DMS 273 (cell line): ENCODE measurements around the gene JAK3.
"Not testable (repeated sequence)": the region's sequence is repeated elsewhere in the genome, so short reads cannot be mapped to it uniquely, and the experiment has no call there.

Experiments used
- DNase-seq: peaks from one replicate; lab custom pipeline; 2025; ENCODE audit not compliant: unreplicated experiment; lab: John Stamatoyannopoulos, UW

JAK3 gene

DNA sequence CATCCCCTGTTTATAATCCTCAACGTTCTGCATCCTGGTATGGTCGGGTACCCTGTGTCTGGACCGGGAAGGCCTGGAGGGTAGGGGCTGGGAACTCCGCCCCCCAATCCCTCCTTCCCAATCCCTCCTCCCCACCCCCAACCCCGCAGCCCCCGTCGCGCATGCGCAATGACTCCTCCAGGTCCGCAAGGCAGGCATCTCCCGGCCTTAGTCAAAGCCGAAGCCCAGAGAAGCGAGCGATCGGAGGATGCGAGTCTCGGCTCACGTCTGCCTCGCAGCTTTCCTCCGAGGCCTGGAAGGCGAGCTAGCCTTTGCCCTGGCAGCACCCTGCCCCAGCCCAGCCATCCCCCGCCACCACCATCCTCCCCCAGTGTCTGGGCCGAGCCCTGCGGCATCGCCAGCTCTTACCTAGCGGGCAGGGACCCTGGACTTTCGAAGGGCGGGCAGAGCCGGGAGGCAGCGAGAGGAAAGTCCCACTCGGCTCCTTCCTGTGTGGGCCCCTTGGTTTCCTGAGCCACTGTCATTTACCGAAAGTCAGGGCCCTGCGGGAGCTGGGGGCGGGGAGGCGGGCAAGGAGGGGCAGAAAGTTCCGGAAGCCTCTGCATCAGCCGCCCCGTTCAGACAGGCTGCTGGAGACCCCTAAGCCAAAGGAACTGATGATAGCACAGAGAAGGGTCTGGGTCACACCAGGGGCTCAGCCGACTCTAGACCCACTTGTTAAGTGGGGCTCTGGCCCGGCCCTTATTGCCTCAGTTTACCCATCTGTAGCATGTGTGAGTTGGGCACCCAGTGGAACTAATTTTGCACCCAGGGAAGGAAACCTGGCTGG, at the start of gene JAK3:
TSS of gene JAK3 (minus strand) at position 445 of the 829 bp plus-strand sequence. CDS start 3,565 bp downstream, outside the sequence.
- no peak for DNase-seq

DNA sequence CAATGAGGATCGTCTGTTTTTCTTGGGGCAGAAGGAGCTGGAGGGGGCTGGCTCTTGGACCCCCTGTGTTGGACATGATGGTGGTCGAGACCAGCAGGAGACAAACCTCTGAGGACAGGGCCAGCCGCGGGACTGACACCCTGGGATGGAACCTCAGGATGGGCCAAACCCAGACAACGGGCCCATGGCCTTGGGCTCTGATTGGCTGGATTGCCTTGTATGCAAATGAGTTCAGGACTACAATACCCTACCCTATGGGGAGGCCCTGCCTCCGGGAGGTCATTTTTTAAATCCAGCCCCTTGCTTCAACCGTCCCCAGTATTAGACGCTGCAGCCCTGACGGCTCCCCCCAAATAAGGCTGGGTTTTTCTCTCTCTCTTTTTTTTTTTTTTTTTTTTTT, 46.0 kb upstream of the JAK3 start:
- DNase-seq = no peak

DNA sequence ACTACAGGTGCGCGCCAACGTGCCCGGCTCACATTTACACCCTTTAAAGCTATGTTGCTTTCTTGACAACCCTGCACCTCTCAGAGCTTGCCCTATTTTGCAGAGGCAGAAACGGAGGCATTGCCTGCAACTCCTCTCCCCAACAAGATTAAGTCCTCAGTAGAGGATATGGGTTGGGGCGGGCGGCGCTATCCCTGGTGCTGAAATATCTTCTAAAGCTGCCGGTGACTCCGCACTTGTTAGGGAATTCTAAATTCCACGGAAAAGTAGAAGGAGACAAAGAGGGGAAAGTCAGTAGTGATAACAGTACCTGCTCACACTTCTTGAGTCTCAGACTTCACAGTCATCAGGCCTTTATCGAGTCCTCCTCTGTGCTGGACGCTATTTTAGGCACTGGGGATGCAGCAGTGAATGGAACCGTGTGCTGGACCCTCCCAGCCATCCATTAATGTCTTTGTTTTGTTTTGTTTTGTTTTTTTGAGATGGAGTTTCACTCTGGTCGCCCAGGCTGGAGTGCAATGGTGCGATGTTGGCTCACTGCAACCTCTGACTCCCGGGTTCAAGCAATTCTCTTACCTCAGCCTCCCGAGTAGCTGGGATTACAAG, 41.9 kb upstream of the JAK3 start:
- DNase-seq = peak; percentile 74

DNA sequence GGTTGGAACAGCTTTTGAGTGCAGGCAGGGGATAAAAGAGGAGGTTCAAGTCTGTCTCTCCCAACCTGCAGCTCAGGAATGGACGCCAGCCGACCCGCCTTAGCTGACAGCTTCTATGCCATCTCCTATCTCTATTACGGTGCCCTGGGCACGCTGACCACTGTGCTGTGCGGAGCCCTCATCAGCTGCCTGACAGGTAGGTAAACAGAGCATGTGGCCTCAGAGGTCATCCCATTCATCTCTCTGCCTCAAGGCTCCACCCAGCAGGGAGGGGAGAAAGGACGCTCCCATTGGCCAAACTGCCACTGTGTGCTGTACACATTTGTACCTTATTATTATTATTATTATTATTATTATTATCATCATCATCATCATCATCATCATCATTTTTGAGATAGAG, 40.5 kb upstream of the JAK3 start:
- no peak for DNase-seq

DNA sequence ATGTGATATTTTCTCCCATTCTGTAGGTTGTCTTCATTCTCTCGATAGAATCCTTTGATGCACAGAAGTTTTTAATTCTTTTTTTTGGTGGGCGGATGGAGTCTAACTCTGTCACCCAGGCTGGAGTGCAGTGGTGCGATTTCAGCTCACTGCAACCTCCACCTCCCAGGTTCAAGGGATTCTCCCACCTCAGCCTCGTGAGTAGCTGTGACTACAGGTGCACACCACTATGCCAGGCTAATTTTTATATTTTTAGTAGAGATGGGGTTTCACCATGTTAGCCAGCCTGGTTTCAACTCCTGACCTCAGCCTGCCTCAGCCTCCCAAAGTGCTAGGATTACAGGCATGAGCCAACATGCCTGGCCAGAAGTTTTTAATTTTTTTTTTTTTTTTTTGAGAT, 39.4 kb upstream of the JAK3 start:
- not testable (repeated sequence) for DNase-seq

DNA sequence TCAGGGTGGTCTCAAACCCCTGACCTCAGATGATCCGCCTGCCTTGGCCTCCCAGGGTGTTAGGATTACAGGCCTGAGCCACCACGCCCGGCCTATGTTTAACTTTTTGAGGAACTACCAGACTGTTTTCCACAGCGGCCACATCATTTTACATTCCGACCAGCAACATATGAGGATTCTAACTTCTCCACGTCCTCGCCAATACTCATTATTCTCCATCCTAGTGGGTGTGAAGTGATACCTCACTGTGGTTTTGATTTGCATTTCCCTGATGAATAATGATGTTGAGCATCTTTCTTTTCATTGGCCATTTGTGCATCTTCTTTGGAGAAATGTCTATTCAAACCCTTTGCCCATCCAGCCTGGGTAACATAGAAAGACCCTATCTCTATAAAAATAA, 38.7 kb upstream of the JAK3 start:
- no peak for DNase-seq

DNA sequence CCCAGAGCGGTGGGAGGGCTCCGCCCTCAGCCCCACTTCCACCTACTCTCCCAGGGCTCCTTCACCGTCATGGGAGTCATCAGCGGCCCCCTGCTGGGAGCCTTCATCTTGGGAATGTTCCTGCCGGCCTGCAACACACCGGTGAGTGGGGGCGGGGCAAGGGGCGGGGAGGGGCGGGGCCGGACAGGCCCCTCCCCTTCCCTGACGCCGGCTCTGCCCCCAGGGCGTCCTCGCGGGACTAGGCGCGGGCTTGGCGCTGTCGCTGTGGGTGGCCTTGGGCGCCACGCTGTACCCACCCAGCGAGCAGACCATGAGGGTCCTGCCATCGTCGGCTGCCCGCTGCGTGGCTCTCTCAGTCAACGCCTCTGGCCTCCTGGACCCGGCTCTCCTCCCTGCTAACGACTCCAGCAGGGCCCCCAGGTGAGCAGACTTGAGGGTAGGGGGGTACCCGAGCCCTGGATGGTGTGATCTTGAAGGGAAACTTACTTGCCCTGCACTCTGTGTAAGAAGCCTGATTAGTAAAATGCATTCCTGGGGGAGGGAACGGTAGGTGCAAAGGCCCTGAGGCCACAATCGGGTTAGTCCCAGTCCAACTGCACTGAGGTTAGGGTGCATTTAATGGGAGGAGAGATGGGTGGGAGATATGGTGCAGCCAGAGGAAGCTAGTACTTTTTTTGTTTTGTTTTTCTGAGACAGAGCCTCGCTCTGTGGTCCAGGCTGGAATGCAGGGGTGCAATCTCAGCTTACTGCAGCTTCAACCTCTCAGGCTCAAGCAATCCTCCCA, 36.0 kb upstream of the JAK3 start:
- no peak for DNase-seq

DNA sequence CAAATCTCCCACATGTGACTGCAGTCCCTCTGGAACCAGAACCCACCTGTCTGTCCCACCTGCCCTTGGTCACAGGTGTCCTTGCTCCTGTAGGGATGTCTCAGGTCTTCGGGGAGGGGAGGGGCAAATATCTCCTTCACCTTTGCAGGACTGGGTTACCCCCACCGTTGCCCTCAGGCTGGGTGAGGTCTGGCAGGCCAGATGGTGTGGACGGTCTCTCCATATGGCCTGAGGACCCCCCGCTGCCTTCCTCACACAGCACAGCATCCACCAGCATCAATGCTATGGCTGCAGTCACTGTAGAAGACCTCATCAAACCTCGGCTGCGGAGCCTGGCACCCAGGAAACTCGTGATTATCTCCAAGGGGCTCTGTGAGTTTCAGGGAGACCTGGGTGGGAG, 33.9 kb upstream of the JAK3 start:
- peak; percentile 87 for DNase-seq

DNA sequence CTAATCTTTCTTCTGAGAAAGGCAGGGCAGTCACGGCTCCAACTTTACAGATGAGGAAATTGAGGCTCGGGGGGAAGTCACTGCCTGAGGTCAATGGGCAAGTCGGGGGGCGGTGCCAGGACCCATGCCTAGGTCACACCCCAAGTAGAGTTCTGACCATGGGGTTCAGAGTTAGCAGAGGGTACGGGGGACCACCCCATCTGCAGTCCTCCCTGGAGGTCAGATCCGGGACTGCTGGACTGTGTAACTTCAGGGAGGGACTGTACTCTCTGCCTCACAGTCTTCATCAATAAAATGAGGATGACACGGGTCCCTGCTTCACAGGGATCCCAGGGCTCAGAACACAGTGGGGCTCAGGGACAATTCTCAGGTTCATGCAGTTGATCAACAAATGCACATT, 31.7 kb upstream of the JAK3 start:
- no peak for DNase-seq

DNA sequence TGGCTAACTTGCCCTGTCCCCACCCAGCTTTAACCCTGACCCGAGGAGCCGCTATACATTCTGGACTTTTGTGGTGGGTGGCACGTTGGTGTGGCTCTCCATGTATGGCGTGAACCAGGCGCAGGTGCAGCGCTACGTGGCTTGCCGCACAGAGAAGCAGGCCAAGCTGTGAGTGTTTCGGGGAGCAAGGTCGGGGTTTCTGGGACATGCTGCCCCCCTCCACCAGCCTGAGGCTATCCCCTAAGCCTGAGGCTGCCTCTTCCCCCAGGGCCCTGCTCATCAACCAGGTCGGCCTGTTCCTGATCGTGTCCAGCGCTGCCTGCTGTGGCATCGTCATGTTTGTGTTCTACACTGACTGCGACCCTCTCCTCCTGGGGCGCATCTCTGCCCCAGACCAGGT, 29.9 kb upstream of the JAK3 start:
- no peak for DNase-seq

DNA sequence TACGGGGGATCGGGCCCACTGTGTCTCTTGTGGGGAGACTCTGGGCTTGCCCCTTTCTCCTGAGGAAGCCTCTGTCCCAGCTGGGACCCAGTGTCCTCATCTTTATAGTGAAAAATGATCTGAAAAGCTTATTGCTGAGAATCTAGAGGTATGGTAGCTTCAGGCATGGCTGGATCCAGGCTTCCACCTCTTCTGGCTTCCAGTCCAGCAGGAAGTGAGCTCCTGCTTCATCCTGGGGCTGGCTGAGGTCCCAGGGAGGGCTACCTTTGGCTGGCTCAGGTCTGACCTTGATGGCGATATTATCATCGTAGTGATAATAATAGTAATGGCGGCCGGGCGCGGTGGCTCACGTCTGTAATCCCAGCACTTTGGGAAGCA, 27.0 kb upstream of the JAK3 start:
- DNase-seq = no peak

DNA sequence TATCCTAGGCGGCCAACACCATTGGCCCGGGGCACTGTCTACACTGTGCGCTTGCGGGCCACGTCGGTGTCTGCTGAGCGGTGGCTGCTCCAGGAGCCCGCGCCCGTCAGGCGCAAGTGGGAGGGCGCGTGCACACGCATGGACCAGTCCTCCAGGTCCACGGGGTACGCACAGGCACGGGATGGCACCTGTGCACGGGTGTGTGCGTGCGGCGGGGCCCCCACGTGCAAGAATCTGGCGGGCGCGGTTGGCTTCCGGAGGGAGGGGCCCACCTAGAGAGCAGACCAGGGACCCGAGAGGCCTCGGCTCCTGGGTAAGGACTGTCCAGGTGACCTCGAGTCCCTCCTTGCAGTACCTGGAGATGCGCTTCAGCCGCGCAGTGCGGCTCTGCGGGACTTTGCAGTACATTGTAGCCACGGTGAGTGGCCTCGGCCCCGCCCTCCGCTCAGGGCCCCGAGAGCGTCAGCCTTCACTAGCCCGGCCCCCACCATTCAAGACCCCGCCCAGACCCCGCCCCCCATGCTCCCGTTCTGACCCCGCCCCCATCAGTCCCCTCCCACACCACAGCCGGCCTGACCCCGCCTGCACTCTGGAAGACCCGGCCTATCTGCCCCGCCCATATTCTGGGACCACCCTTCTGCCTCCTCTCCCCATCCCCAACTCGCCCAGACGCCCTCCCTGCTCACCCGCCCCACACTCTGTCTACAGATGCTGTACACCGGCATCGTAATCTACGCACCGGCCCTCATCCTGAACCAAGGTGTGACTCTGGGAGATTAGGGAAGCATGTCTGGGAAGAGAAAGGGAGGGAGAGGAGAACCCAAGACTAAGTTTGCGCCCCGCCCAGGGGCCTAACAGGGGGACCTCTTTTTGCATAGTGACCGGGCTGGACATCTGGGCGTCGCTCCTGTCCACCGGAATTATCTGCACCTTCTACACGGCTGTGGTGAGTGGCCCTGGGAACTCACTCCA, 26.3 kb upstream of the JAK3 start:
- peak; percentile 76 for DNase-seq

DNA sequence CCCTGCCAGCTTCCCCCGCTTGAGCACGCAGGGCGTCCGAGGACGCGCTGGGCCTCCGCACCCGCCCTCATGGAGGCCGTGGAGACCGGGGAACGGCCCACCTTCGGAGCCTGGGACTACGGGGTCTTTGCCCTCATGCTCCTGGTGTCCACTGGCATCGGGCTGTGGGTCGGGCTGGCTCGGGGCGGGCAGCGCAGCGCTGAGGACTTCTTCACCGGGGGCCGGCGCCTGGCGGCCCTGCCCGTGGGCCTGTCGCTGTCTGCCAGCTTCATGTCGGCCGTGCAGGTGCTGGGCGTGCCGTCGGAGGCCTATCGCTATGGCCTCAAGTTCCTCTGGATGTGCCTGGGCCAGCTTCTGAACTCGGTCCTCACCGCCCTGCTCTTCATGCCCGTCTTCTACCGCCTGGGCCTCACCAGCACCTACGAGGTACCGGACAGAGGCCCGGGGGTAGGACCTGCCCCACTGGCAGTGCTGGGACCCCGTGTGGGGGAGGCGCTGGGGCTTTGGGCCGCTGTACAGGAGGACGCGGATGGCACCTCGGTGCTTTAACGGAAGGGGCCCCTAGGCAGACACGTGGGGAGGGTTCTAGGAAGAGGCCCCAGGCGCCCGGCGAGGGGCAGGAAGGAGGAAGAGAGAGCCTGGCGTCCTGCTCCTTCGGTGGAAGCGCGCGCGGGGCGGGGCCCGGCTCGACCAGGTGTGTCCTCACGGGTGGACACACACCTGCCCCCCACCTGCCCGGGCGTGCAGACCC, 24.6 kb upstream of the JAK3 start:
- peak; percentile 64 for DNase-seq

DNA sequence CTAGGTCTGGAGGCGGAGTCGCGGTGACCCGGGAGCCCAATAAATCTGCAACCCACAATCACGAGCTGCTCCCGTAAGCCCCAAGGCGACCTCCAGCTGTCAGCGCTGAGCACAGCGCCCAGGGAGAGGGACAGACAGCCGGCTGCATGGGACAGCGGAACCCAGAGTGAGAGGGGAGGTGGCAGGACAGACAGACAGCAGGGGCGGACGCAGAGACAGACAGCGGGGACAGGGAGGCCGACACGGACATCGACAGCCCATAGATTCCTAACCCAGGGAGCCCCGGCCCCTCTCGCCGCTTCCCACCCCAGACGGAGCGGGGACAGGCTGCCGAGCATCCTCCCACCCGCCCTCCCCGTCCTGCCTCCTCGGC, 24.1 kb upstream of the JAK3 start, which contains the start of gene SLC5A5:
TSS of gene SLC5A5 (plus strand) at position 68 of the 373 bp plus-strand sequence. CDS start 375 bp downstream, outside the sequence.
- peak; percentile 75 for DNase-seq

DNA sequence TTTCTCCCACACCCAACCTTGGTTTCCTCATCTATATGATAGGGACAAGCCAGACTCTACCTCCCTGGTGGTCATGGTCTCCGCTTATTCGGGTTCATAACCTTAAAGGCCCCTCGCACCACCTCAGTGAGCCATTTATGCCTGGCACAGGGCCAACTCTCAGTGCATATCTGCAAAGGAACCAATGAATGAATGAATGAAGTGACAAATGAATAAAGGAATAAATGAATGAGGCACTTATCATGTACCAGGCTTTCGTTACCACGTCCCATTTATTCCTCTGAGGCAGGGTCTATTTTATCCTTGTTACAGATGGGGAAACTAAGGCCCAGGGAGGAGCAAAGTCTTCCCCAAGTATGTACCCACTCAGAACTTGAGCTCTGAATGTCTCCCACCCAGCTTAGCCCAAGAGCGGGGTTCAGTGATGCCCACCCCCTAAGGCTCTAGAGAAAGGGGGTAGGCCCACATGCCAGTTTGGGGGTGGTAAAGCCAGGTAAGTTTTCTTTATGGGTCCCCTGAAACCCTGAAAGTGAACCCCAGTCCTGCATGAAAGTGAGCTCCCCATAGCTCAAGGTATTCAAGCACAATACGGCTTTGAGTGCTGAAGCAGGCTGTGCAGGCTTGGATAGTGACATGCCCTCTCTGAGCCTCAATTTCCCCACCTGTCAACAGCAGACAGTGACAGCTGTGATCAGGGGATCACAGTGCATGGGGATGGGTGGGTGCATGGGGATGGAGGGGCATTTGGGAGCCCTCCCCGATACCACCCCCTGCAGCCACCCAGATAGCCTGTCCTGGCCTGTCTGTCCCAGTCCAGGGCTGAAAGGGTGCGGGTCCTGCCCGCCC, 23.5 kb upstream of the JAK3 start:
- DNase-seq = no peak

DNA sequence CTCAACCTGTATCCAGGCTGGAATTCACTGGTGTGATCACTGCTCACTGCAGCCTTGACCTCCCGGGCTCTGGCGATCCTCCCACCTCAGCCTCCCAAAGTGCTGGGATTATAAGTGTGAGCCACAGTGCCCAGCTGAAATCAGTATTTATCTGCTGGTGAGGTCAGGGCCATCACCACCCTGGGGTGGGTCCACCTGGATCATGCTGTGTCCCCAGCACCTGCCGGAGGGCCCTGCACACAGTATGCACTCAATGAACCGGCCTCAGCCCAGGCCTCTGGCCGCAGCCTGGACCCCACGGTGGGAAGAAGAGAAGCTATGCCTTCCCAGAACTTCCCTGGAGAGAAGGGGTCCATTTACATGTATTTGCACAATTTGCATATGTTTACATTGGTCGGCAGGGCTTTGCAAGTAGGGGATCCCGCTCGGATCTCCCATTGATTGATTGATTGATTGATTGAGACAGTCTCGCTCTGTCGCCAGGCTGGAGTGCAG, 21.4 kb upstream of the JAK3 start:
- DNase-seq = no peak

DNA sequence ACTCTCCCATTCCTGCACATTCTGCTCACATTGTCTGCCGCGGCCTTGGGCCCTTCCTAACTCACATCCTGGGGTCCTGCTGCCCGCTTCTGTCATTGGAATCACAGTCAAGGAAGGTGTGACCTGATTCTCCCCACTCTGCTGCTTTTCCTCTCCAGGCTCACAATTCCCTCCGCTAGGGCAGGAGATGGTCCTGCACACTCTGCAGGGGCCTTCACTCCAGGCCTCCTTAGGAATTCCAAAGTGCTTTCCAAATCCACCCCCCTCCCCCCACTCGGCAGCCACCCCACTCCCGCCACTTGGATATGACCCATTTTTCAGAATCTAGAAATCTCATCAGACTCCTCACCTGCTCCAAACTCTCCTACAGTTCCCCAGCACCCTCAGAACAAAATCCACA, 20.9 kb upstream of the JAK3 start:
- no peak for DNase-seq

DNA sequence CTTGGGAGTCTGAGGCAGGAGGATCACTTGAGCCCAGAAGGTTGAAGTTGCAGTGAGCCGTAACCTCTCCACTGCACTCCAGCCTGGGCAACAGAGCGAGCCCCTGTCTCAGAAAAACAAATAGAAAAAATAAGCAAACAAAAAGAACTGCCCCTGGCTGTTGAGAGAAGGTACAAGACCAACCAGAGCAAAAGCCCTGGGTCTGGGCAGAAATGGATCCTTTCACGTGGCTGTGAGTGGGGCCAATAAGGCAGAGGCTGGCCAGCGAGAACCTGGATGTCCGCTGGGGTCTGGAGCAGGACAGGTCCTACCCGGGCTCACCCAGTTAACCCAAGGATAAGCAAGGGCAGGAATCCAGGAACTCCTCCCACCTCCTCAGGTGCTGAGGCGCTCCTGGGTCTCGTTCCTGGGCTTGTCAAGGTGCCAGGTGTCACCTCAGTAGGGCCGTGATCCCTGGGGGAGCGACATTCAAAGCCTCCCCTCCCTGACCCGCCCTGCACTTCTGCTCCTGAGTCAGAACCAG, 19.2 kb upstream of the JAK3 start:
- DNase-seq = peak; percentile 61
